NCI-H526 treated with DMSO at 0.1 percent for 48 hours (cell line): ENCODE data around the gene TRABD2A.
"Not testable (repeated sequence)": the region's sequence is repeated elsewhere in the genome, so short reads cannot be mapped to it uniquely, and the experiment has no call there.

Experiments
- DNase-seq: peaks from one replicate; lab custom pipeline; 2025; lab: John Stamatoyannopoulos, UW

TRABD2A gene

GRCh38 chr2:84778911-84779690 lies 101.8 kb downstream of the TRABD2A start:
- DNase-seq: no peak

GRCh38 chr2:84776011-84776410 lies 104.9 kb downstream of the TRABD2A start:
- no peak for DNase-seq

- not testable (repeated sequence) for DNase-seq
These were observed 107.3 kb downstream of the TRABD2A start for GRCh38 chr2:84773562-84773961.
